Astrocyte (in vitro differentiated cells and primary cell): Measurements from ENCODE around the gene GOLIM4. TPM values are rescaled to one million over a fixed set of nuclear protein-coding genes. Genes with fewer than 3 reads are reported as not detected.
A peak's percentile ranks its signal among the peaks of the same experiment; 100 is the strongest.

Experiments used
- DNase-seq: peaks from one replicate; pipeline ENCODE4 v3.0.0-alpha.2; 2010; ENCODE audit warnings: low read depth
- FAIRE-seq: peaks from 2 replicates; lab custom pipeline; 2011; peaks lifted over from hg19 to GRCh38; lab: Jason Lieb, UNC
- H2AFZ ChIP-seq: 2 replicates; pipeline ENCODE4 v1.6.0; 2012; ENCODE audit warnings: low read depth, low read length, inconsistent platforms
- H3K27ac ChIP-seq: 2 replicates; pipeline ENCODE4 v1.5.1; 2011; ENCODE audit warnings: low read depth, low read length, inconsistent platforms
- H3K27me3 ChIP-seq: 2 replicates; pipeline ENCODE4 v1.6.0; 2011; ENCODE audit warnings: low read length, inconsistent platforms; ENCODE audit not compliant: insufficient read depth
- H3K36me3 ChIP-seq: 2 replicates; pipeline ENCODE4 v1.5.1; 2011; ENCODE audit warnings: low read length, inconsistent platforms; ENCODE audit not compliant: insufficient read depth
- H3K4me1 ChIP-seq: 2 replicates; pipeline ENCODE4 v1.5.1; 2011; ENCODE audit warnings: low read length, inconsistent platforms; ENCODE audit not compliant: insufficient read depth
- H3K4me2 ChIP-seq: 2 replicates; pipeline ENCODE4 v1.6.0; 2012; ENCODE audit warnings: low read length, inconsistent platforms
- H3K4me3 ChIP-seq: 2 replicates; pipeline ENCODE4 v1.5.1; 2011; ENCODE audit warnings: low read depth, mild to moderate bottlenecking, low read length, inconsistent platforms; ENCODE audit not compliant: insufficient read depth
- H3K79me2 ChIP-seq: 2 replicates; pipeline ENCODE4 v1.6.0; 2012; ENCODE audit warnings: mild to moderate bottlenecking, low read length, inconsistent platforms; ENCODE audit not compliant: insufficient read depth
- H3K9ac ChIP-seq: 2 replicates; pipeline ENCODE4 v1.6.0; 2012; ENCODE audit warnings: mild to moderate bottlenecking, low read length, inconsistent platforms
- H3K9me3 ChIP-seq: 2 replicates; pipeline ENCODE4 v1.5.1; 2012; ENCODE audit warnings: low read depth, mild to moderate bottlenecking, low read length, inconsistent platforms; ENCODE audit not compliant: insufficient read depth
- H4K20me1 ChIP-seq: 2 replicates; pipeline ENCODE4 v1.6.0; 2012; ENCODE audit warnings: low read length, inconsistent platforms; ENCODE audit not compliant: insufficient read depth
- H3K27ac Mint-ChIP-seq: one replicate; pipeline ENCODE4 v1.8.0; 2021; ENCODE audit warnings: mild to moderate bottlenecking, mixed read lengths; ENCODE audit not compliant: unreplicated experiment
- H3K27me3 Mint-ChIP-seq: one replicate; pipeline ENCODE4 v1.8.0; 2021; ENCODE audit warnings: low read depth, mixed read lengths; ENCODE audit not compliant: unreplicated experiment
- H3K36me3 Mint-ChIP-seq: one replicate; pipeline ENCODE4 v1.8.0; 2021; ENCODE audit warnings: low read depth, mixed read lengths; ENCODE audit not compliant: unreplicated experiment
- H3K4me1 Mint-ChIP-seq: one replicate; pipeline ENCODE4 v1.8.0; 2021; ENCODE audit warnings: low read depth, mixed read lengths; ENCODE audit not compliant: unreplicated experiment
- H3K4me3 Mint-ChIP-seq: one replicate; pipeline ENCODE4 v1.8.0; 2021; ENCODE audit warnings: mild to moderate bottlenecking, moderate library complexity, mixed read lengths; ENCODE audit not compliant: unreplicated experiment
- H3K9me3 Mint-ChIP-seq: one replicate; pipeline ENCODE4 v1.8.0; 2021; ENCODE audit warnings: mild to moderate bottlenecking, mixed read lengths; ENCODE audit not compliant: unreplicated experiment
- EZH2 ChIP-seq: IDR thresholded peaks from 2 replicates; pipeline ENCODE4 v1.6.1; 2012; ENCODE audit warnings: mild to moderate bottlenecking, low read length, inconsistent platforms; ENCODE audit not compliant: insufficient read depth
- total RNA-seq: library from RNA; stranded (reverse); gene quantifications from 2 replicates; pipeline ENCODE4 v1.2.1, GENCODE V29; 2021
- TF ChIP-seq, protein P1 (sequence below): IDR thresholded peaks from 2 replicates; pipeline ENCODE4 v1.5.1; 2011; ENCODE audit warnings: low read depth, mild to moderate bottlenecking, inconsistent platforms, low read length, moderate library complexity; ENCODE audit not compliant: insufficient read depth

GOLIM4 gene
- total RNA-seq, 1 donor from 2014 or later: 51.5 TPM

DNA sequence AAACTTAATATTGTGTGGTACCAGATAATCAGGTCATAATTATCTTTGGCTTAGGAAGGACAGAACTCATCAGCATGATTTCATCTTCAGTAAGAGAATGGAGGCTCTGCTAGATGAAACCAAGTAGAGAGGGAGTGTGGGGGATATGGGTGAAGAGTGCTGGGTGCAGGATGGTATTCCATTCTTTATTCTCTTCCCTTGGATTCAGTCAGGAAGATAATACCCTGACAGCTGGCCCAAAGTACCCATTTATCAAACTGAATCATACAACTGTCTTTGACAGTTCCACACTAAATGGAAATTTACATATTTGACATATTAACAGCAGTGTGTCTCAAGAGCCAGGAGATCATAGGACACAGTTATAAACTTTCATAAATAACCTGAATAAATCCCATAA, 44.7 kb downstream of the GOLIM4 start:
- Mint-ChIP-seq H3K27ac (no peak overlapping the region), H3K36me3 (peaks cover 7% of the 10 kb centered on the region), H3K4me1 (peaks cover 28% of the 10 kb centered on the region), H3K27me3 (no peaks in the 10 kb centered on the region), H3K9me3 (peaks cover 3% of the 10 kb centered on the region), H3K4me3 (no peak overlapping the region)
- H3K36me3 ChIP-seq: no peaks in the 10 kb centered on the region
- H3K9me3 ChIP-seq: no peaks in the 10 kb centered on the region
- peaks cover 21% of the 10 kb centered on the region for H3K4me1 ChIP-seq
- peak overlapping the region; percentile 47 for H3K27ac ChIP-seq
- peak overlapping the region; percentile 23 for H3K9ac ChIP-seq
- peak overlapping the region; percentile 0 for H3K4me2 ChIP-seq
- H3K27me3 ChIP-seq: no peaks in the 10 kb centered on the region
- DNase-seq: no peak
- H3K4me3 ChIP-seq: no peak overlapping the region
- no peak for FAIRE-seq
- H3K79me2 ChIP-seq: peaks cover 78% of the 10 kb centered on the region
- TF ChIP-seq, protein P1, sequence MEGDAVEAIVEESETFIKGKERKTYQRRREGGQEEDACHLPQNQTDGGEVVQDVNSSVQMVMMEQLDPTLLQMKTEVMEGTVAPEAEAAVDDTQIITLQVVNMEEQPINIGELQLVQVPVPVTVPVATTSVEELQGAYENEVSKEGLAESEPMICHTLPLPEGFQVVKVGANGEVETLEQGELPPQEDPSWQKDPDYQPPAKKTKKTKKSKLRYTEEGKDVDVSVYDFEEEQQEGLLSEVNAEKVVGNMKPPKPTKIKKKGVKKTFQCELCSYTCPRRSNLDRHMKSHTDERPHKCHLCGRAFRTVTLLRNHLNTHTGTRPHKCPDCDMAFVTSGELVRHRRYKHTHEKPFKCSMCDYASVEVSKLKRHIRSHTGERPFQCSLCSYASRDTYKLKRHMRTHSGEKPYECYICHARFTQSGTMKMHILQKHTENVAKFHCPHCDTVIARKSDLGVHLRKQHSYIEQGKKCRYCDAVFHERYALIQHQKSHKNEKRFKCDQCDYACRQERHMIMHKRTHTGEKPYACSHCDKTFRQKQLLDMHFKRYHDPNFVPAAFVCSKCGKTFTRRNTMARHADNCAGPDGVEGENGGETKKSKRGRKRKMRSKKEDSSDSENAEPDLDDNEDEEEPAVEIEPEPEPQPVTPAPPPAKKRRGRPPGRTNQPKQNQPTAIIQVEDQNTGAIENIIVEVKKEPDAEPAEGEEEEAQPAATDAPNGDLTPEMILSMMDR: no peak
- TF ChIP-seq EZH2: no peak
- no peak overlapping the region for H2AFZ ChIP-seq
- H4K20me1 ChIP-seq: peaks cover 54% of the 10 kb centered on the region

DNA sequence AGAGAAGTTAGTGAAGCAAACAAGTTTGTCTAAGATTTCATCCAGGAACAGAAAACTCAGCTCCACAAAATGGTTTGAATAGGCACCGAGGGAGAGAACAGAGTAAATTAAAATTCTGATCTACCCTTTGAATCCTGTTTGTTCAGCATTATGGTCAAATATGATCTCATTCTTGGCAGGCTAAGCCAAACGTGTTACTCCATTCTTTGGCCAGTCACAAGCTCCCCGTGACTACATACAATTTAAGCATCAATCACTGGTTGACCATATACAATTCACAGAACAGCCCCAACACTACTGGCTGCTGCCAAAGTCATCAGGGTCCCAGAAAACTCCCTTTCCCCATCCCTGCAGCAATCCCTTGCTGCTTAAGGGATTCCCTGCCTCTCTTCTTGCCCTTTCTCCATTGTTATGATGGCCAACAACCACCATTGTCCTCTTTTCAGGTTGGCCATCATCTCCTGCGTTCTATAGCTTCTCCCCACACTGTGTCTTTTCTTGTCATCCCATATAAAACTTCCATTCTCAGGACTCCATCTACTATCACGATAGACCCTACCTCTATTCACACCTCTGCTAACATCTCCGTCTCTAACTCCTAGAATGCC, 46.3 kb downstream of the GOLIM4 start:
- peaks cover 59% of the 10 kb centered on the region for H4K20me1 ChIP-seq
- no peak overlapping the region for H3K4me3 ChIP-seq
- TF ChIP-seq EZH2: no peak
- TF ChIP-seq, protein P1: no peak
- H3K79me2 ChIP-seq: peaks cover 64% of the 10 kb centered on the region
- H3K36me3 ChIP-seq: no peaks in the 10 kb centered on the region
- H3K4me2 ChIP-seq: peak overlapping the region; percentile 27
- peak overlapping the region; percentile 45 for H3K9ac ChIP-seq
- Mint-ChIP-seq H3K27ac (peak overlapping the region; percentile 48), H3K9me3 (no peaks in the 10 kb centered on the region), H3K36me3 (no peaks in the 10 kb centered on the region), H3K4me1 (peaks cover 28% of the 10 kb centered on the region), H3K27me3 (no peaks in the 10 kb centered on the region), H3K4me3 (no peak overlapping the region)
- no peaks in the 10 kb centered on the region for H3K9me3 ChIP-seq
- peaks cover 21% of the 10 kb centered on the region for H3K4me1 ChIP-seq
- H3K27me3 ChIP-seq: no peaks in the 10 kb centered on the region
- FAIRE-seq (no peak), DNase-seq (peak; percentile 75)
- H2AFZ ChIP-seq: no peak overlapping the region
- peak overlapping the region; percentile 44 for H3K27ac ChIP-seq
